PC-3 (cell line): ENCODE data around the gene WNT4. TPM values are rescaled to one million over a fixed set of nuclear protein-coding genes. Genes with fewer than 3 reads are reported as not detected.

Source experiments
- ATAC-seq: fragments of 200-7000 bp; cut with Tn5 transposase; 2 replicates; pipeline ENCODE4 v1.9.1; 2020; ENCODE audit warnings: mild to moderate bottlenecking, moderate library complexity
- BruUV-seq: library from RNA; stranded (reverse); fragments of 400-500 nt; replicated peaks from 2 replicates; lab custom pipeline; 2021; lab: Mats Ljungman, UMichigan
- CTCF ChIA-PET: fragments of 300-600 bp; sonication (Branson Sonifier 250); formaldehyde crosslinking; loops from one replicate; lab custom pipeline; 2022; ENCODE audit warnings: antibody characterized with exemption; lab: Charles Lee
- POLR2A ChIA-PET: fragments of 300-600 bp; sonication (Branson Sonifier 250); formaldehyde crosslinking; loops from one replicate; lab custom pipeline; 2022; ENCODE audit warnings: antibody characterized with exemption; ENCODE audit not compliant: unreplicated experiment; lab: Charles Lee
- DNase-seq: peaks from one replicate; pipeline ENCODE4 v3.0.0-alpha.2; 2015
- H2AFZ ChIP-seq: fragments of 300-600 bp; sonication (generic); 2 replicates; pipeline ENCODE4 v1.6.0; 2016; ENCODE audit warnings: antibody characterized with exemption, low read length
- H3F3A ChIP-seq: fragments of 300-600 bp; sonication (generic); one replicate; pipeline ENCODE4 v1.6.0; 2017; ENCODE audit warnings: antibody characterized with exemption, low read length, control low read depth, mild to moderate bottlenecking; ENCODE audit not compliant: unreplicated experiment
- H3K27ac ChIP-seq: fragments of 300-600 bp; sonication (generic); 2 replicates; pipeline ENCODE4 v1.5.1; 2016; ENCODE audit warnings: mild to moderate bottlenecking, low read length
- H3K27me3 ChIP-seq: fragments of 300-600 bp; sonication (generic); 2 replicates; pipeline ENCODE4 v1.6.1; 2016; ENCODE audit warnings: low read length, mixed read lengths
- H3K36me3 ChIP-seq: fragments of 300-600 bp; sonication (generic); 2 replicates; pipeline ENCODE4 v1.6.1; 2016; ENCODE audit warnings: low read depth, mixed run types, low read length, mixed read lengths
- H3K4me1 ChIP-seq: fragments of 300-600 bp; sonication (generic); 2 replicates; pipeline ENCODE4 v1.5.1; 2016; ENCODE audit warnings: low read length; ENCODE audit not compliant: insufficient read depth
- H3K4me2 ChIP-seq: fragments of 300-600 bp; sonication (generic); 2 replicates; pipeline ENCODE4 v1.6.0; 2016; ENCODE audit warnings: low read length
- H3K4me3 ChIP-seq: fragments of 300-600 bp; sonication (generic); 2 replicates; pipeline ENCODE4 v1.5.1; 2016; ENCODE audit warnings: mild to moderate bottlenecking, low read length, mixed read lengths
- H3K79me2 ChIP-seq: fragments of 300-600 bp; sonication (generic); 2 replicates; pipeline ENCODE4 v1.6.1; 2017; ENCODE audit warnings: low read length, mixed read lengths
- H3K9ac ChIP-seq: fragments of 300-600 bp; sonication (generic); 2 replicates; pipeline ENCODE4 v1.6.0; 2016; ENCODE audit warnings: mild to moderate bottlenecking, low read length
- H3K9me2 ChIP-seq: fragments of 300-600 bp; sonication (generic); replicated peaks from 2 replicates; pipeline ENCODE4 v1.6.1; 2016; ENCODE audit warnings: mixed run types, low read length, mixed read lengths
- H3K9me3 ChIP-seq: fragments of 300-600 bp; sonication (generic); 2 replicates; pipeline ENCODE4 v1.6.1; 2016; ENCODE audit warnings: low read length, mixed read lengths
- H4K20me1 ChIP-seq: fragments of 300-600 bp; sonication (generic); 2 replicates; pipeline ENCODE4 v1.6.1; 2016; ENCODE audit warnings: low read length, mixed read lengths
- EZH2 ChIP-seq: fragments of 300-600 bp; sonication (generic); IDR thresholded peaks from one replicate; pipeline ENCODE4 v1.6.1; 2017; ENCODE audit warnings: antibody characterized with exemption, mild to moderate bottlenecking, low read length; ENCODE audit not compliant: unreplicated experiment
- EZH2phosphoT487 ChIP-seq: fragments of 300-600 bp; sonication (generic); IDR thresholded peaks from 2 replicates; pipeline ENCODE4 v1.6.1; 2018; ENCODE audit warnings: mild to moderate bottlenecking, antibody characterized with exemption, low read length, borderline replicate concordance
- intact Hi-C: fragments of 100-400 bp; cut with micrococcal nuclease; formaldehyde crosslinking; loops from 2 replicates; pipeline ENCODE4 v1.9.0; 2023
- total RNA-seq: library from RNA; depleted of rRNA; stranded (reverse); fragments of >200 nt; gene quantifications from 2 replicates; pipeline ENCODE4 v1.2.3, GENCODE V29; 2014
- TF ChIP-seq, protein P1 (sequence below): fragments of 300-600 bp; sonication (generic); conservative IDR thresholded peaks from 2 replicates; pipeline ENCODE4 v1.5.1; 2017; ENCODE audit warnings: antibody characterized with exemption, low read depth, mild to moderate bottlenecking, low read length

WNT4 gene
- total RNA-seq, 1 experiment from 2014 or later = 0.51 TPM

DNA sequence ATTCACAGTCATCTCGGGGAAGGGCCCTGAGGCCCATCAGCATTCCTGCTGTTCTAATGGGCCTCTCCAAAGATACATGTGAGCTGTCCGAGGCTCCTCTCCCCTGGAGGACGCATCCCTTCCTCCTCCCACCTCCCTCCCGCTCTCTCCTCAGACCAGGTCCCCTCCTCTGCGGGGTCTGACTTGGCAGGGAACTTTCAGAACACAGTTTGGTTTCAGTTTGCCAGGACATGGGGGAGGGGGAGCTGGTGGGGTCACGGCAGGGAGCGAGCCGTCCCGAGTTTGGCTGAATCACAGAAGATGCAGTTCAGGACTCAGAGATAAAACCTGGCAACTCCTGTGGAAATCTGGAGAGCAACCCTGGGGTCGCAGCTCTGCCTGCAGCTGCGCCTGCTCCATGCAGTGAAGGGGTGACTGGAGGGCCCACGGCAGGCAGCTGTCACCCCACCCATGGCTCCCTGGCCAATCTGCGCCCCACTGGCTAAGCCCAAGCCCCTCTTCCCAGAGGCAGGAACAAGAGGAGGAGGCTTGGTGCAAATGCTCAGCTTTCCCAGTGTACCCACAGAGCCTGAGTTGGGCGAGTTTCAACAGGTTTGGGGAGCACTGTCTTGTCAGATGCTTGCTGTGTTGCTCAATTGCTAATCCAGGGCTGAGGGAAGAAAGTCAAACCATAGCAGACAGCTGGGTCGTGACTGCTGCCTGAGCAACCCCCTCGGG is 5.7 kb downstream of the WNT4 start:
- Histone ChIP-seq H3K4me3 (no peak overlapping the region), H3F3A (no peaks in the 10 kb centered on the region), H2AFZ (no peak overlapping the region), H3K9me2 (no peaks in the 10 kb centered on the region), H3K79me2 (no peaks in the 10 kb centered on the region), H3K4me2 (no peak overlapping the region), H3K36me3 (no peaks in the 10 kb centered on the region), H3K27me3 (no peaks in the 10 kb centered on the region), H3K27ac (no peak overlapping the region), H3K9me3 (no peaks in the 10 kb centered on the region), H3K4me1 (peaks cover 16% of the 10 kb centered on the region), H3K9ac (no peak overlapping the region), H4K20me1 (no peaks in the 10 kb centered on the region)
- ATAC-seq (no peak), DNase-seq (no peak)
- ChIA-PET CTCF (no interaction called here), POLR2A (no interaction called here)
- intact Hi-C loops = no loop called here
- no TSS peak for BruUV-seq
- TF ChIP-seq, protein P1, sequence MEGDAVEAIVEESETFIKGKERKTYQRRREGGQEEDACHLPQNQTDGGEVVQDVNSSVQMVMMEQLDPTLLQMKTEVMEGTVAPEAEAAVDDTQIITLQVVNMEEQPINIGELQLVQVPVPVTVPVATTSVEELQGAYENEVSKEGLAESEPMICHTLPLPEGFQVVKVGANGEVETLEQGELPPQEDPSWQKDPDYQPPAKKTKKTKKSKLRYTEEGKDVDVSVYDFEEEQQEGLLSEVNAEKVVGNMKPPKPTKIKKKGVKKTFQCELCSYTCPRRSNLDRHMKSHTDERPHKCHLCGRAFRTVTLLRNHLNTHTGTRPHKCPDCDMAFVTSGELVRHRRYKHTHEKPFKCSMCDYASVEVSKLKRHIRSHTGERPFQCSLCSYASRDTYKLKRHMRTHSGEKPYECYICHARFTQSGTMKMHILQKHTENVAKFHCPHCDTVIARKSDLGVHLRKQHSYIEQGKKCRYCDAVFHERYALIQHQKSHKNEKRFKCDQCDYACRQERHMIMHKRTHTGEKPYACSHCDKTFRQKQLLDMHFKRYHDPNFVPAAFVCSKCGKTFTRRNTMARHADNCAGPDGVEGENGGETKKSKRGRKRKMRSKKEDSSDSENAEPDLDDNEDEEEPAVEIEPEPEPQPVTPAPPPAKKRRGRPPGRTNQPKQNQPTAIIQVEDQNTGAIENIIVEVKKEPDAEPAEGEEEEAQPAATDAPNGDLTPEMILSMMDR = no peak
- TF ChIP-seq EZH2phosphoT487 = no peak
- no peak for TF ChIP-seq EZH2

DNA sequence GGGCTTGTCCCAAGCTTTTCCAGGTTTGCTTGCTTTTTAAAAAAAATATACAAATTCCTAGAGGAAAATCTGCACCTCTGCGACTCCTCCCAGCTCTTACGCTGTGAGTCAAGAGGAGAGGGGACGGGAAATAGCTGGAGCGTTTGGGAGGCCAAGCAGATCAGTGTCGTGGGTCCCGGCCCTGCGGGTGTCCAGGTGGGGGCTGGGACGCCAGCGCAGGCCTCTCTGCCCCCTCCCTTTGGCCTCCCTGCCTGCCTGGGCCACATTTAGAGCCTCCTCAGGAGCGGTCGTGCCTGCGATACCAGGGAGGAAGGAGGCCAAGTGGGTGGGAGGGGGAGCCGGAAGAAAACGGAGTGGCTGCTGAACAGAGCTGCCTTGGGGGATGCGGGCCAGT is 9.0 kb downstream of the WNT4 start:
- intact Hi-C loops = no loop called here
- Histone ChIP-seq H3K9ac (no peak overlapping the region), H3K4me2 (no peak overlapping the region), H3K4me1 (peaks cover 20% of the 10 kb centered on the region), H3K27ac (no peak overlapping the region), H3K79me2 (no peaks in the 10 kb centered on the region), H3F3A (no peaks in the 10 kb centered on the region), H3K9me2 (no peaks in the 10 kb centered on the region), H3K9me3 (no peaks in the 10 kb centered on the region), H3K27me3 (no peaks in the 10 kb centered on the region), H2AFZ (no peak overlapping the region), H3K4me3 (no peak overlapping the region), H4K20me1 (no peaks in the 10 kb centered on the region), H3K36me3 (no peaks in the 10 kb centered on the region)
- no TSS peak for BruUV-seq
- TF ChIP-seq EZH2phosphoT487 = no peak
- TF ChIP-seq, protein P1 = no peak
- no peak for TF ChIP-seq EZH2
- ChIA-PET CTCF (no interaction called here), POLR2A (no interaction called here)
- ATAC-seq (no peak), DNase-seq (no peak)

- BruUV-seq = no TSS peak
- intact Hi-C loops = no loop called here
- ATAC-seq = no peak
- H4K20me1 ChIP-seq = no peaks in the 10 kb centered on the region
- no peaks in the 10 kb centered on the region for H3K9me3 ChIP-seq
- no peak overlapping the region for H3K9ac ChIP-seq
- H3K4me3 ChIP-seq = no peak overlapping the region
- no peak overlapping the region for H3K27ac ChIP-seq
- H3F3A ChIP-seq = no peaks in the 10 kb centered on the region
- DNase-seq = no peak
- no peak overlapping the region for H2AFZ ChIP-seq
- CTCF ChIA-PET = no interaction called here
- H3K27me3 ChIP-seq = no peaks in the 10 kb centered on the region
- H3K79me2 ChIP-seq = no peaks in the 10 kb centered on the region
- TF ChIP-seq EZH2phosphoT487 (no peak), EZH2 (no peak)
- TF ChIP-seq, protein P1 = no peak
- POLR2A ChIA-PET = no interaction called here
- H3K4me1 ChIP-seq = peaks cover 20% of the 10 kb centered on the region
- H3K9me2 ChIP-seq = no peaks in the 10 kb centered on the region
- H3K4me2 ChIP-seq = no peak overlapping the region
- no peaks in the 10 kb centered on the region for H3K36me3 ChIP-seq
Measured at GRCh38 chr1:22133247-22133930, 9.5 kb downstream of the WNT4 start.
